Measurements from ENCODE around the gene PODXL2. TPM values are rescaled to one million over a fixed set of nuclear protein-coding genes. Genes with fewer than 3 reads are reported as not detected.

PODXL2 gene
- total and polyA plus RNA-seq, 4 experiments from 2014 or later, result 3.3 to 8.0 (median 5.5) TPM

DNA sequence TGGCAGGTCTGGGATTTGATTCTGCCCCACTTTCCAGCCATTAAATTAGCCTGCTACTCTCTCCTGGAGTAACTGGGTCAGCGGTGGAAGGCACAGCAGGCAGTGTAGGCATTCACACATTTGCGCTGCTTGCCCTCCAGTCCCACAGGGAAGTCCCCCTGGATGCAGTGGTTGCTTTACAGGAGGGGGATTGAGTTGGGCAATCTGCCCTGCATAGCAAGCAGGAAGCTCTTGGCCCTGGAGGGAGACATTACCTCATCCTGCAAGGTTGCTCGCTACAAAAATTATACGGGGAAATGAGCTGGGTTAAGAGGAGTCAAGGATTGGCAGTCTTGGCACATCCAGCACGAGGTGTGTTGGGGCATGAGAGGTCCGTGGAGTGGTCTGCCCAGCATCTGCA lies 16.0 kb upstream of the PODXL2 start:
- no peak overlapping the region for H3K4me3 ChIP-seq (ENCODE audit: low read length in 2 of 2)
- H3K4me1 ChIP-seq (ENCODE audit: insufficient read depth, low read length), result no peaks in the 10 kb centered on the region
- intact Hi-C loops (cut with micrococcal nuclease), result no loop called here
- no peaks in the 10 kb centered on the region for H3K27me3 ChIP-seq (ENCODE audit: insufficient read depth, low read length)
- no peak for DNase-seq
- Mint-ChIP-seq H3K4me1 (peaks cover 0 to 2% (median 0%) of the 10 kb centered on the region in 4 donors), H3K36me3 (peaks cover 40 to 48% of the 10 kb centered on the region in 2 donors), H3K9me3 (no peaks in the 10 kb centered on the region), H3K27me3 (no peaks in the 10 kb centered on the region), H3K4me3 (no peak overlapping the region), H3K27ac (no peak overlapping the region)
- no peak overlapping the region for H3K27ac ChIP-seq (ENCODE audit: low read depth, low read length)
- peaks cover 9% of the 10 kb centered on the region for H3K36me3 ChIP-seq (ENCODE audit: insufficient read depth, low read length)
- ChIA-PET CTCF (ENCODE audit: partially characterized antibody) (interaction anchor here (0.6 kb wide), 1 partner anchor 38 kb away, joined by 4 read pairs; no protein-coding TSS in a partner anchor), POLR2A (ENCODE audit: partially characterized antibody) (no interaction called here)
- no peaks in the 10 kb centered on the region for H3K9me3 ChIP-seq (ENCODE audit: control insufficient read depth in 1 of 2, low read length in 2 of 2)

DNA sequence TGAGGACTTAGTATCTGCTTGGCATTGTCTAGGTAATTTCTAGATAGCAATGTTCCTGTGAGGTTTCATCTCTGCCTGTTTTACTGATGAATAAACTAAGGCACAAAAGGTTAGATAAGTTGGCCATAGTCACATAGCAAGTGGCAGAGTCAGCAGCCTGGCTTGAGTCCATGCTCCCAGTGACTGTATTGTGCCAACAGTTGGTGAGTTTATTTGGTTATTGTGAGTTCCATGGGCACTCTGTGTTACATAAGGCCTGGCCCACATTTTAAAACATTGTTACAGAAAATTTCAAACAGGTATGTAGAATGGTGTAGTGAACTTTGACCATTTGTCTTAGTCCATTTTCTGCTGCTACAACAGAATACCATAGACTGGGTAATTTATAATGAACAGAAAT lies 15.6 kb upstream of the PODXL2 start:
- H3K27ac Mint-ChIP-seq, result no peak overlapping the region
- ChIA-PET CTCF (ENCODE audit: partially characterized antibody) (no interaction called here), POLR2A (ENCODE audit: partially characterized antibody) (no interaction called here)
- H3K36me3 ChIP-seq (ENCODE audit: insufficient read depth, low read length), result peaks cover 9% of the 10 kb centered on the region
- H3K9me3 ChIP-seq (ENCODE audit: control insufficient read depth in 1 of 2, low read length in 2 of 2), result no peaks in the 10 kb centered on the region
- intact Hi-C loops (cut with micrococcal nuclease), result no loop called here
- no peaks in the 10 kb centered on the region for H3K9me3 Mint-ChIP-seq
- no peaks in the 10 kb centered on the region for H3K27me3 ChIP-seq (ENCODE audit: insufficient read depth, low read length)
- no peaks in the 10 kb centered on the region for H3K27me3 Mint-ChIP-seq
- H3K4me3 ChIP-seq (ENCODE audit: low read length in 2 of 2), result no peak overlapping the region
- DNase-seq, result no peak
- no peak overlapping the region for H3K27ac ChIP-seq (ENCODE audit: low read depth, low read length)
- peaks cover 40 to 51% of the 10 kb centered on the region in 2 donors for H3K36me3 Mint-ChIP-seq
- no peak overlapping the region for H3K4me3 Mint-ChIP-seq
- H3K4me1 Mint-ChIP-seq, result peaks cover 0 to 2% (median 0%) of the 10 kb centered on the region in 4 donors
- H3K4me1 ChIP-seq (ENCODE audit: insufficient read depth, low read length), result no peaks in the 10 kb centered on the region

DNA sequence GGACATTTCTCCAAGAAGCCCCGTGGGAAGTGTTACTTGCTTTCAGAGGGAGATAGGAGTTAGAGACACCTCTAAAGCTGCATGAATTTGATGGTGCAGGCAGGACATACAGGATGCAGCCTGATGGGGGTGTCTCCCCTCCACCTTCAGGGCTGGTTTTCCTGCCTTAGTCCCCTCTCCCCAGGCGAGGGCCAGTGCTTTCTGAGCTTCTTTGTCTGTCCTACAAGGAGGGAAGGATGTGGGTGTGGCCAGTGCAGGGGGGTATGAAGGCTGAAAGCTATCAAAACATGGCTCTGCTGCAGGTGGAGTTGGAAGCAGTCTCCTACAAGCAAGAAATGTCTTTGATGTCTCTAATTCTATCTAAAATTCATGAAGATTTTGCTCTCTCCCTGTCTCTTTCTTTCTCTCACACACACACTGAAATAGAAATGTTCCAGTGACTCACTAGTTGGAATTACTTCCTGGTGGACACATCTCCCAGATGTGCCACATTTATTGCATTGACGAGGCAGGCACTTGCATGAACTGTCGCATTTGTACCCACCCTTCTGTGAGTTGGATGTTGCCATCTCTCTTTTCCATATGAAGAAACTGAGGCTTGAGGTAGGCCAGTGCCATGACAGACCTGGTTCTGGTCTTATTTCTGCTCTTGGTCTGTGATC lies 13.9 kb upstream of the PODXL2 start:
- H3K27ac ChIP-seq (ENCODE audit: low read depth, low read length), result no peak overlapping the region
- Mint-ChIP-seq H3K9me3 (no peaks in the 10 kb centered on the region), H3K4me3 (no peak overlapping the region), H3K27ac (peak overlapping the region in 1 of 7 donors; percentile 63), H3K4me1 (peaks cover 0 to 2% (median 0%) of the 10 kb centered on the region in 4 donors), H3K36me3 (peaks cover 38 to 50% of the 10 kb centered on the region in 2 donors), H3K27me3 (no peaks in the 10 kb centered on the region)
- CTCF ChIA-PET (ENCODE audit: partially characterized antibody), result no interaction called here
- H3K36me3 ChIP-seq (ENCODE audit: insufficient read depth, low read length), result peaks cover 9% of the 10 kb centered on the region
- no peak overlapping the region for H3K4me3 ChIP-seq (ENCODE audit: low read length in 2 of 2)
- POLR2A ChIA-PET (ENCODE audit: partially characterized antibody), result no interaction called here
- no peaks in the 10 kb centered on the region for H3K27me3 ChIP-seq (ENCODE audit: insufficient read depth, low read length)
- intact Hi-C loops (cut with micrococcal nuclease), result no loop called here
- H3K4me1 ChIP-seq (ENCODE audit: insufficient read depth, low read length), result no peaks in the 10 kb centered on the region
- no peaks in the 10 kb centered on the region for H3K9me3 ChIP-seq (ENCODE audit: control insufficient read depth in 1 of 2, low read length in 2 of 2)
- DNase-seq, result no peak

DNA sequence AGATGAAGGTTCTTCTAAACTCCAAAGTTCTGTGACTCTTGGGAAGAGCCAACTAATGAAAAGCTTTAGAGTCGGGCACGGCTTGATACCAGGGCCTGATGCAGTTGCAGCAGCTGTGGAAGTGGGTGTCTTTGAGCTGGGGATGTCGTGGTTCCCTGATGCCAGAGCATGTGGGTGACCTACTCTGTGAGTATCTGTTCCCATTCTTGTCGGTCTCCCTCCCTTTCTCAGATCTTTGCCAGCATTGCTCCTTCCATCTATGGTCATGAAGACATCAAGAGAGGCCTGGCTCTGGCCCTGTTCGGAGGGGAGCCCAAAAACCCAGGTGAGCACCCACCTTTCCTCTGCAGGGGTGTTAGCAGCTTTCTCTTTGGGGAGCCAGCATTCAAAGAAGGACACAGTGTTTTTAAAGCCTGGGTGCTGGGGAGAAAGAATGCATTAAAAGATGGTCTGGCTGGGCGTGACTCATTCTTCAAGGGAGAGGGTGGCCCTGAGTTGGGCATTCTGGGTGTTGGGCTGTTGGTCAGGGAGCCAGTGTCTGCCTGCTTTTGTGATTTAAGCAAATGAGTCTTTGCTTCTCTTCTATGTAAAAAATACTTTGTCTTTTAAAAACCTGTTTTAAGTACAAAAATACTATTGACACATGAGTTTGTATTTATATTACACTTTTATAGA lies 13.2 kb upstream of the PODXL2 start:
- Mint-ChIP-seq H3K9me3 (no peaks in the 10 kb centered on the region), H3K4me3 (no peak overlapping the region), H3K4me1 (no peaks in the 10 kb centered on the region), H3K36me3 (peaks cover 36 to 46% of the 10 kb centered on the region in 2 donors), H3K27me3 (no peaks in the 10 kb centered on the region), H3K27ac (no peak overlapping the region)
- Histone ChIP-seq H3K9me3 (ENCODE audit: control insufficient read depth in 1 of 2, low read length in 2 of 2) (no peaks in the 10 kb centered on the region), H3K27ac (ENCODE audit: low read depth, low read length) (no peak overlapping the region), H3K36me3 (ENCODE audit: insufficient read depth, low read length) (peaks cover 7% of the 10 kb centered on the region), H3K27me3 (ENCODE audit: insufficient read depth, low read length) (no peaks in the 10 kb centered on the region), H3K4me1 (ENCODE audit: insufficient read depth, low read length) (no peaks in the 10 kb centered on the region), H3K4me3 (ENCODE audit: low read length in 2 of 2) (no peak overlapping the region)
- CTCF ChIA-PET (ENCODE audit: partially characterized antibody), result no interaction called here
- DNase-seq, result no peak
- intact Hi-C loops (cut with micrococcal nuclease), result no loop called here
- POLR2A ChIA-PET (ENCODE audit: partially characterized antibody), result no interaction called here

DNA sequence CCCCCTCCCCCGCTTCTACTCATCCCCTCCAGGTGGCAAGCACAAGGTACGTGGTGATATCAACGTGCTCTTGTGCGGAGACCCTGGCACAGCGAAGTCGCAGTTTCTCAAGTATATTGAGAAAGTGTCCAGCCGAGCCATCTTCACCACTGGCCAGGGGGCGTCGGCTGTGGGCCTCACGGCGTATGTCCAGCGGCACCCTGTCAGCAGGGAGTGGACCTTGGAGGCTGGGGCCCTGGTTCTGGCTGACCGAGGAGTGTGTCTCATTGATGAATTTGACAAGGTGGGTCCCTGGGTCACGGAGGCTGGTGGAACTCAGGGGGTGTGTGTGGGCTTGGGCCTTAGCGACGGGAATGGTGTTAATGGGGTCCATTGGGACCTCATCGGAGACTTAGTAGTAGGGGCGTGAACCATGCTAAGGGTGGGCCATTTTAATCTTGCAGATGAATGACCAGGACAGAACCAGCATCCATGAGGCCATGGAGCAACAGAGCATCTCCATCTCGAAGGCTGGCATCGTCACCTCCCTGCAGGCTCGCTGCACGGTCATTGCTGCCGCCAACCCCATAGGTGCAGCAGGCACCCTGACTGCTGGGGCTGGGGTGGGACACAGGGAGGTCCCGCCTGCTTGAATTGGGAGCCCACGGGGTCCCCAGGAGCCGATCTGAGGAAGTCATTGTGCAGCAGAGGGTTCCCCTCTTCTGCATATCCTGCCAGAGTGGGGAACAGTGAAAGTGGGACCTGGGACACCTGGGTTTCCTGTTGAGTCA lies 12.0 kb upstream of the PODXL2 start:
- no peak overlapping the region for H3K27ac Mint-ChIP-seq
- H3K36me3 Mint-ChIP-seq, result peaks cover 38 to 46% of the 10 kb centered on the region in 2 donors
- no peak overlapping the region for H3K4me3 ChIP-seq (ENCODE audit: low read length in 2 of 2)
- H3K27me3 Mint-ChIP-seq, result no peaks in the 10 kb centered on the region
- no peaks in the 10 kb centered on the region for H3K4me1 Mint-ChIP-seq
- no peaks in the 10 kb centered on the region for H3K9me3 ChIP-seq (ENCODE audit: control insufficient read depth in 1 of 2, low read length in 2 of 2)
- no peaks in the 10 kb centered on the region for H3K27me3 ChIP-seq (ENCODE audit: insufficient read depth, low read length)
- H3K4me1 ChIP-seq (ENCODE audit: insufficient read depth, low read length), result no peaks in the 10 kb centered on the region
- intact Hi-C loops (cut with micrococcal nuclease), result no loop called here
- POLR2A ChIA-PET (ENCODE audit: partially characterized antibody), result no interaction called here
- H3K27ac ChIP-seq (ENCODE audit: low read depth, low read length), result no peak overlapping the region
- no peaks in the 10 kb centered on the region for H3K9me3 Mint-ChIP-seq
- DNase-seq, result no peak
- CTCF ChIA-PET (ENCODE audit: partially characterized antibody), result no interaction called here
- H3K4me3 Mint-ChIP-seq, result no peak overlapping the region
- H3K36me3 ChIP-seq (ENCODE audit: insufficient read depth, low read length), result peaks cover 3% of the 10 kb centered on the region

DNA sequence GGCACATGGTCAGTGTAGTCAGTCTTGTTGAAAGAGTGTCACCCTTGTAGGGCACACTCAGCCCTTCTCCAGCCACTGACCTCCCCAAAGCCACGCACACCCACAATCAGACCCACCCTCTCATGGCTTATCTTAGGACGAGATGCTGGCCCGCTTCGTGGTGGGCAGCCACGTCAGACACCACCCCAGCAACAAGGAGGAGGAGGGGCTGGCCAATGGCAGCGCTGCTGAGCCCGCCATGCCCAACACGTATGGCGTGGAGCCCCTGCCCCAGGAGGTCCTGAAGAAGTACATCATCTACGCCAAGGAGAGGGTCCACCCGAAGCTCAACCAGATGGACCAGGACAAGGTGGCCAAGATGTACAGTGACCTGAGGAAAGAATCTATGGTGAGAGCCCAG lies 10.1 kb upstream of the PODXL2 start:
- CTCF ChIA-PET (ENCODE audit: partially characterized antibody), result interaction anchor here (1.1 kb wide), 1 partner anchor 75 kb away, joined by 3 read pairs; no protein-coding TSS in a partner anchor

DNA sequence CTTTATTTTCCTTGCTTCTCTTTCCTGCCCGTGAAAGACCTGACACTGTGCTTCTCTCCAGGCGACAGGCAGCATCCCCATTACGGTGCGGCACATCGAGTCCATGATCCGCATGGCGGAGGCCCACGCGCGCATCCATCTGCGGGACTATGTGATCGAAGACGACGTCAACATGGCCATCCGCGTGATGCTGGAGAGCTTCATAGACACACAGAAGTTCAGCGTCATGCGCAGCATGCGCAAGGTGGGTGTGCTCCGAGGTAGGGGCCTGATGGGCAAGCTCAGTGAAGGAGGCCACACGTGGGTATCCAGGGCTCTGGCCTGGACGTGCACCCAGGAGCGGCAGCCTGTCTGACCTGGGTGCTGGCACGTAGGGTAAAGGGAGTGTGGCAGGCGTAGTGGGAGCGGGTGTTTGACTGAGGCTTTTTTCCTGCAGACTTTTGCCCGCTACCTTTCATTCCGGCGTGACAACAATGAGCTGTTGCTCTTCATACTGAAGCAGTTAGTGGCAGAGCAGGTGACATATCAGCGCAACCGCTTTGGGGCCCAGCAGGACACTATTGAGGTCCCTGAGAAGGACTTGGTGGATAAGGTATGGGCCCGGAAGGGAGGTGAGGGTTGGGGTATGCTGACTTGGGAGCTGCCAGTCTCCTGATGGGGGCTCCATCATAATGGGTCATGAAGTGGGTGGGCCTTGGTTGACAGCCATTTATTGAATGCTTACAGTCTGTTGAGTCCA lies 8.2 kb upstream of the PODXL2 start:
- DNase-seq, result no peak
- Histone ChIP-seq H3K4me1 (ENCODE audit: insufficient read depth, low read length) (no peaks in the 10 kb centered on the region), H3K36me3 (ENCODE audit: insufficient read depth, low read length) (peaks cover 1% of the 10 kb centered on the region), H3K9me3 (ENCODE audit: control insufficient read depth in 1 of 2, low read length in 2 of 2) (no peaks in the 10 kb centered on the region), H3K27ac (ENCODE audit: low read depth, low read length) (no peak overlapping the region), H3K27me3 (ENCODE audit: insufficient read depth, low read length) (no peaks in the 10 kb centered on the region), H3K4me3 (ENCODE audit: low read length in 2 of 2) (no peak overlapping the region)
- Mint-ChIP-seq H3K9me3 (no peaks in the 10 kb centered on the region), H3K4me3 (no peak overlapping the region), H3K4me1 (peaks cover 0 to 1% (median 0%) of the 10 kb centered on the region in 4 donors), H3K27me3 (no peaks in the 10 kb centered on the region), H3K36me3 (peaks cover 27 to 31% of the 10 kb centered on the region in 2 donors), H3K27ac (peak overlapping the region in 1 of 7 donors; percentile 30)
- ChIA-PET POLR2A (ENCODE audit: partially characterized antibody) (no interaction called here), CTCF (ENCODE audit: partially characterized antibody) (interaction anchor here (1.4 kb wide), 1 partner anchor 46 kb away, joined by 3 read pairs; no protein-coding TSS in a partner anchor)
- intact Hi-C loops (cut with micrococcal nuclease), result no loop called here

More for the DNA sequence above, 10.1 kb upstream of the PODXL2 start:
- intact Hi-C loops (cut with micrococcal nuclease), result no loop called here
- Mint-ChIP-seq H3K4me1 (no peaks in the 10 kb centered on the region), H3K9me3 (no peaks in the 10 kb centered on the region), H3K27ac (peak overlapping the region in 1 of 7 donors; percentile 37), H3K4me3 (no peak overlapping the region), H3K36me3 (peaks cover 31 to 36% of the 10 kb centered on the region in 2 donors), H3K27me3 (no peaks in the 10 kb centered on the region)
- DNase-seq, result no peak
- H3K36me3 ChIP-seq (ENCODE audit: insufficient read depth, low read length), result peaks cover 3% of the 10 kb centered on the region
- H3K4me3 ChIP-seq (ENCODE audit: low read length in 2 of 2), result no peak overlapping the region
- no peaks in the 10 kb centered on the region for H3K27me3 ChIP-seq (ENCODE audit: insufficient read depth, low read length)
- POLR2A ChIA-PET (ENCODE audit: partially characterized antibody), result no interaction called here
- H3K4me1 ChIP-seq (ENCODE audit: insufficient read depth, low read length), result no peaks in the 10 kb centered on the region
- H3K27ac ChIP-seq (ENCODE audit: low read depth, low read length), result no peak overlapping the region
- no peaks in the 10 kb centered on the region for H3K9me3 ChIP-seq (ENCODE audit: control insufficient read depth in 1 of 2, low read length in 2 of 2)
